HCT116 (cell line): ENCODE measurements around the gene HSD17B12. TPM values are rescaled to one million over a fixed set of nuclear protein-coding genes. Genes with fewer than 3 reads are reported as not detected.

ENCODE experiments used
- ATAC-seq: fragments of 200-7000 bp; cut with Tn5 transposase; 2 replicates; pipeline ENCODE4 v1.9.1; 2020; ENCODE audit warnings: mild to moderate bottlenecking, moderate library complexity
- BruUV-seq: library from RNA; stranded (reverse); fragments of 400-500 nt; replicated peaks from 2 replicates; lab custom pipeline; 2021; lab: Mats Ljungman, UMichigan
- CTCF ChIA-PET: fragments of 300-600 bp; sonication (Branson Sonifier 250); formaldehyde crosslinking; loops from one replicate; lab custom pipeline; 2021; ENCODE audit warnings: antibody characterized with exemption; lab: Charles Lee
- POLR2A ChIA-PET: fragments of 300-600, 350-600 bp; sonication (Branson Sonifier 250); formaldehyde crosslinking; loops from one replicate; lab custom pipeline; 2021; ENCODE audit warnings: antibody characterized with exemption; lab: Charles Lee
- RAD21 ChIA-PET, 2 experiments: fragments of 300-600 bp; sonication (Branson Sonifier 250); formaldehyde crosslinking; loops; one replicate each; lab custom pipeline; 2023; ENCODE audit warnings: low total read pairs in 2 of 2; ENCODE audit not compliant: uncharacterized antibody in 2 of 2, unreplicated experiment in 2 of 2, low non-redundant PET in 1 of 2; lab: Charles Lee
- DNase-seq: peaks from one replicate; pipeline ENCODE4 v3.0.0-alpha.2; 2010; ENCODE audit warnings: low read depth, low spot score
- H2AFZ ChIP-seq: fragments of 200-600 bp; shearing (Covaris generic), sonication (generic); 2 replicates; pipeline ENCODE4 v1.6.1; 2017; ENCODE audit warnings: low read depth, mixed run types, mixed read lengths, antibody characterized with exemption, low read length; ENCODE audit not compliant: poor library complexity, severe bottlenecking
- H3K27ac ChIP-seq: 2 replicates; pipeline ENCODE4 v1.5.1; 2012; ENCODE audit warnings: low read depth, low read length
- H3K27me3 ChIP-seq: fragments of 200-600 bp; sonication (generic); 2 replicates; pipeline ENCODE4 v1.6.1; 2016; ENCODE audit warnings: mixed run types, low read length, mixed read lengths; ENCODE audit not compliant: insufficient read depth
- H3K36me3 ChIP-seq, 2 experiments: fragments of 200-500 bp in 1 of 2; fragments of 200-600 bp in 1 of 2; sonication (Bioruptor generic) in 1 of 2; sonication (generic) in 1 of 2; 2 replicates each; pipeline versions ENCODE4 v1.5.1 to v1.6.1; 2014 to 2016; ENCODE audit warnings: low read length in 2 of 2, inconsistent platforms in 1 of 2, mixed read lengths in 1 of 2, mixed run types in 1 of 2; ENCODE audit not compliant: insufficient read depth in 2 of 2, control insufficient read depth in 1 of 2
- H3K4me1 ChIP-seq, 2 experiments: fragments of 200-600 bp in 1 of 2; sonication (generic) in 1 of 2; 2 replicates each; pipeline versions ENCODE4 v1.5.1 to v1.6.1; 2012 to 2017; ENCODE audit warnings: low read length in 2 of 2, inconsistent platforms in 1 of 2, mild to moderate bottlenecking in 1 of 2, mixed read lengths in 1 of 2, mixed run types in 1 of 2, moderate library complexity in 1 of 2; ENCODE audit not compliant: insufficient read depth in 2 of 2, control insufficient read depth in 1 of 2
- H3K4me2 ChIP-seq: fragments of 200-600 bp; sonication (generic); 2 replicates; pipeline ENCODE4 v1.6.1; 2017; ENCODE audit warnings: mixed run types, low read length, mixed read lengths
- H3K4me3 ChIP-seq, 2 experiments: fragments of 200-600 bp in 1 of 2; sonication (generic) in 1 of 2; replicated peaks in 1 of 2; 2 replicates each; pipeline ENCODE4 v1.5.1; 2011 to 2016; ENCODE audit warnings: low read length in 2 of 2, control low read depth in 1 of 2, low read depth in 1 of 2, mild to moderate bottlenecking in 1 of 2, mixed read lengths in 1 of 2, mixed run types in 1 of 2
- H3K79me2 ChIP-seq: fragments of 200-600 bp; sonication (generic); 2 replicates; pipeline ENCODE4 v1.6.1; 2017; ENCODE audit warnings: mild to moderate bottlenecking, mixed run types, low read length, moderate library complexity, mixed read lengths; ENCODE audit not compliant: insufficient read depth
- H3K9ac ChIP-seq: fragments of 200-600 bp; sonication (generic); 2 replicates; pipeline ENCODE4 v1.6.1; 2016; ENCODE audit warnings: low read length, mixed read lengths
- H3K9me2 ChIP-seq: fragments of 200-600 bp; sonication (generic), shearing (Covaris generic); 2 replicates; pipeline ENCODE4 v1.6.1; 2017; ENCODE audit warnings: mixed run types, mild to moderate bottlenecking, moderate library complexity; ENCODE audit not compliant: insufficient read depth
- H3K9me3 ChIP-seq, 2 experiments: fragments of 200-500 bp in 1 of 2; fragments of 200-600 bp in 1 of 2; sonication (Bioruptor generic) in 1 of 2; sonication (generic) in 1 of 2; 2 replicates each; pipeline ENCODE4 v1.6.1; 2014 to 2017; ENCODE audit warnings: low read length in 2 of 2, mixed read lengths in 2 of 2, inconsistent platforms in 1 of 2, low read depth in 1 of 2, mild to moderate bottlenecking in 1 of 2, mixed run types in 1 of 2, moderate library complexity in 1 of 2; ENCODE audit not compliant: control insufficient read depth in 1 of 2, insufficient read depth in 1 of 2
- H4K20me1 ChIP-seq: fragments of 200-600 bp; sonication (generic), shearing (Covaris generic); 2 replicates; pipeline ENCODE4 v1.6.1; 2017; ENCODE audit warnings: mixed run types, mild to moderate bottlenecking, moderate library complexity; ENCODE audit not compliant: insufficient read depth
- CEBPB ChIP-seq: IDR thresholded peaks from 2 replicates; pipeline ENCODE4 v1.6.1; 2012; ENCODE audit warnings: low read depth
- EGR1 ChIP-seq: IDR thresholded peaks from 2 replicates; pipeline ENCODE4 v1.6.1; 2012; ENCODE audit warnings: low read depth
- EZH2 ChIP-seq: fragments of 200-600 bp; sonication (generic); IDR thresholded peaks from 2 replicates; pipeline ENCODE4 v1.6.1; 2017; ENCODE audit warnings: antibody characterized with exemption, mixed run types
- EZH2phosphoT487 ChIP-seq: fragments of 200-600 bp; IDR thresholded peaks from 2 replicates; pipeline ENCODE4 v1.6.1; 2018; ENCODE audit warnings: antibody characterized with exemption, borderline replicate concordance
- FOSL1 ChIP-seq: IDR thresholded peaks from 2 replicates; pipeline ENCODE4 v1.6.1; 2012; ENCODE audit warnings: low read depth
- JUND ChIP-seq: IDR thresholded peaks from 2 replicates; pipeline ENCODE4 v1.6.1; 2012
- POLR2AphosphoS5 ChIP-seq: IDR thresholded peaks from 2 replicates; pipeline ENCODE4 v1.6.1; 2011; ENCODE audit warnings: mild to moderate bottlenecking, low read depth, low read length, moderate library complexity
- SIN3A ChIP-seq: IDR thresholded peaks from 2 replicates; pipeline ENCODE4 v1.6.1; 2012; ENCODE audit warnings: low read depth
- TCF7L2 ChIP-seq: IDR thresholded peaks from 2 replicates; pipeline ENCODE4 v1.7.0; 2011; ENCODE audit warnings: borderline replicate concordance, inconsistent platforms; ENCODE audit not compliant: insufficient read depth, insufficient read length; ENCODE audit errors: extremely low read depth
- YY1 ChIP-seq: IDR thresholded peaks from 2 replicates; pipeline ENCODE4 v1.6.1; 2011; ENCODE audit warnings: low read length, low read depth, moderate library complexity, mild to moderate bottlenecking; ENCODE audit not compliant: insufficient replicate concordance; ENCODE audit errors: extremely low read depth
- ZBTB33 ChIP-seq: IDR thresholded peaks from 2 replicates; pipeline ENCODE4 v1.6.1; 2011; ENCODE audit warnings: mild to moderate bottlenecking, low read length, moderate library complexity; ENCODE audit not compliant: insufficient replicate concordance; ENCODE audit errors: extremely low read depth
- ZNF274 ChIP-seq: fragments of 200-500 bp; sonication (Bioruptor generic); IDR thresholded peaks from 2 replicates; pipeline ENCODE4 v1.6.1; 2014; ENCODE audit warnings: mild to moderate bottlenecking, low read depth, low read length, inconsistent platforms
- intact Hi-C: fragments of 100-400 bp; cut with micrococcal nuclease; formaldehyde crosslinking; loops from 2 replicates; pipeline ENCODE4 v1.10.0; 2022
- total RNA-seq: library from RNA; stranded (reverse); gene quantifications from one replicate; pipeline ENCODE4 v1.2.1, GENCODE V29; 2021; ENCODE audit not compliant: unreplicated experiment
- TF ChIP-seq, protein P1 (sequence below): IDR thresholded peaks from 2 replicates; pipeline ENCODE4 v1.6.1; 2012

HSD17B12 gene
- total RNA-seq, 1 experiment from 2014 or later = 83.7 TPM

DNA sequence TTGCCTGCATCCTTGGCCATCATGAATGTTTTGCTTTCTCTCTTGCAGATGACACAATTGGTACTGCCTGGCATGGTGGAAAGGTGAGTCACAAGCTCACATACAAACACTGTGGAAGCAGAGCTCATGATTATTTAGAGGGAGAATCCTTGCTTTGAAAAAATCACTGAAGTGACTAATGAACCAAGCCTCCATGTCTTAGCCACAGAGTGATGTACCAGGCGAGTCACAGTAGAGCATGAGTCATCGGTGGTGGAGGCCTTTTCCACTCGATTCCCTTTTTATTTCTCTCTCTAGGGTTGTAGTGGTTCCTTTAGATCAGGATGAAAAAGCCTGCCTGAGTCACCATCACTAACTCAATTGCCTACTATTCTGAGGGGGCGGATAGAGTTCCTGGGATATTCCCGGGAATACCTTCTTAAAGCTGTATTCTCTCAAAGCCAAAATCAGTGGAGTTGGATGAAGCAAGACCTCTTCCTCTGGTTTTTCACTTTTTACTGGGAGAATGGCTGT, 150.4 kb downstream of the HSD17B12 start (continued):
- peak; percentile 100 for TF ChIP-seq FOSL1
- TF ChIP-seq EGR1 = peak; percentile 98
- TF ChIP-seq EZH2 = no peak

GRCh38 chr11:43832536-43832935, 152.0 kb downstream of the HSD17B12 start:
- Histone ChIP-seq H3K9ac (no peak overlapping the region), H3K79me2 (no peaks in the 10 kb centered on the region), H3K4me1 (peaks cover 24 to 44% of the 10 kb centered on the region in 2 experiments), H3K27ac (no peak overlapping the region), H4K20me1 (no peaks in the 10 kb centered on the region), H3K9me3 (no peaks in the 10 kb centered on the region), H3K36me3 (no peaks in the 10 kb centered on the region), H3K4me2 (no peak overlapping the region), H3K27me3 (no peaks in the 10 kb centered on the region), H2AFZ (no peak overlapping the region), H3K4me3 (no peak overlapping the region), H3K9me2 (no peaks in the 10 kb centered on the region)
- intact Hi-C loops = no loop called here
- RAD21 ChIA-PET = interaction anchor here in 1 of 2 experiments (1.0 kb wide), 1 partner anchor 19 kb away, joined by 3 read pairs; no protein-coding TSS in a partner anchor
- POLR2A ChIA-PET = no interaction called here
- no TSS peak for BruUV-seq
- no peak for ATAC-seq
- TF ChIP-seq, protein P1, sequence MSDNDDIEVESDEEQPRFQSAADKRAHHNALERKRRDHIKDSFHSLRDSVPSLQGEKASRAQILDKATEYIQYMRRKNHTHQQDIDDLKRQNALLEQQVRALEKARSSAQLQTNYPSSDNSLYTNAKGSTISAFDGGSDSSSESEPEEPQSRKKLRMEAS = no peak
- CTCF ChIA-PET = no interaction called here
- DNase-seq = no peak

- TF ChIP-seq ZNF274 (no peak), CEBPB (no peak), EZH2phosphoT487 (no peak), EZH2 (no peak), YY1 (no peak), SIN3A (no peak), ZBTB33 (no peak), JUND (no peak), TCF7L2 (no peak), POLR2AphosphoS5 (no peak)
- TF ChIP-seq, protein P1 = no peak
- Histone ChIP-seq H3K9me3 (no peaks in the 10 kb centered on the region), H3K27me3 (no peaks in the 10 kb centered on the region), H3K4me1 (peaks cover 24 to 44% of the 10 kb centered on the region in 2 experiments), H3K79me2 (no peaks in the 10 kb centered on the region), H4K20me1 (no peaks in the 10 kb centered on the region), H3K4me2 (no peak overlapping the region), H3K36me3 (no peaks in the 10 kb centered on the region), H3K4me3 (no peak overlapping the region), H3K27ac (no peak overlapping the region), H3K9ac (no peak overlapping the region), H2AFZ (no peak overlapping the region), H3K9me2 (no peaks in the 10 kb centered on the region)
- DNase-seq (no peak), ATAC-seq (no peak)
- BruUV-seq = no TSS peak
- ChIA-PET POLR2A (no interaction called here), RAD21 (no interaction called here), CTCF (interaction anchor here (1.0 kb wide), 1 partner anchor 8 kb away, joined by 3 read pairs; no protein-coding TSS in a partner anchor)
- intact Hi-C loops = no loop called here
Measured at GRCh38 chr11:43833657-43834073, 153.1 kb downstream of the HSD17B12 start.
